Measurements from ENCODE around the gene TYRP1.

The TYRP1 gene

DNA sequence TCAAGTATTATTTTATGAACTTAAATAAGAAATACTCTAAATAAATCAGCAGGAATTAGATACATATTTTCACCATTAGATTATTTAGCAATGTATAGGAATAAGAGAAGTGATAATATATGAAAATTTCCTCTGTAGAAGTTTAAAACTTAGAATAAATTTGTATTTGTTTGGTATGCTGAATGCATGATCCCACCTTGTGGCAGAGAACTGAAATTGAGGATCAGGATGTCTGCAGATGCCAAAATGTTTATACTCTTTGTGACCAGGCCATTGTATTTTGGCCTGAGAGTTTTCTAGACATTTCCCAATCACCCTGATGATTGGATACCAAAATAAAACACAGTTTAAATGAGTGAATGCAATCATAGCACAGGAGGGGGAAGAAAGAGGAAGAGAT is 6.3 kb downstream of the TYRP1 start:
- Histone ChIP-seq H3K9me3 (replicated peaks; ENCODE audit: insufficient read depth, low read length) (no peaks in the 10 kb centered on the region), H2AFZ (ENCODE audit: low read length) (no peak overlapping the region), H3K9me2 (replicated peaks; ENCODE audit: insufficient read depth, low read length) (no peaks in the 10 kb centered on the region), H3K27me3 (replicated peaks; ENCODE audit: insufficient read depth, low read length) (no peaks in the 10 kb centered on the region), H3K4me3 (ENCODE audit: low read length) (no peak overlapping the region), H3K79me2 (ENCODE audit: low read length) (no peaks in the 10 kb centered on the region), H3K9ac (ENCODE audit: low read length) (no peak overlapping the region), H3K27ac (ENCODE audit: low read length) (no peak overlapping the region), H3K4me2 (ENCODE audit: low read depth, low read length) (no peak overlapping the region), H3K4me1 (ENCODE audit: low read length) (peaks cover 22% of the 10 kb centered on the region; the same call in 1 of the 2 replicates), H3K36me3 (replicated peaks; ENCODE audit: insufficient read depth, low read length) (no peaks in the 10 kb centered on the region), H4K20me1 (ENCODE audit: insufficient read depth, low read length) (no peaks in the 10 kb centered on the region), H3F3A (ENCODE audit: insufficient read depth, low read length) (no peaks in the 10 kb centered on the region)
- TF ChIP-seq CTCF (IDR thresholded peaks at IDR 0.05; ENCODE audit: low read length): no peak
- no peak for TF ChIP-seq EZH2phosphoT487 (IDR thresholded peaks at IDR 0.05; ENCODE audit: low read length)
- no peak for TF ChIP-seq EZH2 (optimal IDR thresholded peaks at IDR 0.05; ENCODE audit: low read depth, low read length)
- no peak for DNase-seq

GRCh38 chr9:12701126-12701525 is 7.9 kb downstream of the TYRP1 start:
- Histone ChIP-seq H3K9me3 (replicated peaks; ENCODE audit: insufficient read depth, low read length) (no peaks in the 10 kb centered on the region), H3K36me3 (replicated peaks; ENCODE audit: insufficient read depth, low read length) (no peaks in the 10 kb centered on the region), H2AFZ (ENCODE audit: low read length) (no peak overlapping the region), H3K27me3 (replicated peaks; ENCODE audit: insufficient read depth, low read length) (no peaks in the 10 kb centered on the region), H3K4me1 (ENCODE audit: low read length) (peaks cover 14% of the 10 kb centered on the region; the same call in 1 of the 2 replicates), H3K9ac (ENCODE audit: low read length) (no peak overlapping the region), H4K20me1 (ENCODE audit: insufficient read depth, low read length) (no peaks in the 10 kb centered on the region), H3K4me2 (ENCODE audit: low read depth, low read length) (no peak overlapping the region), H3K79me2 (ENCODE audit: low read length) (no peaks in the 10 kb centered on the region), H3K4me3 (ENCODE audit: low read length) (no peak overlapping the region), H3K27ac (ENCODE audit: low read length) (no peak overlapping the region), H3K9me2 (replicated peaks; ENCODE audit: insufficient read depth, low read length) (no peaks in the 10 kb centered on the region), H3F3A (ENCODE audit: insufficient read depth, low read length) (no peaks in the 10 kb centered on the region)
- DNase-seq: no peak
- no peak for TF ChIP-seq CTCF (IDR thresholded peaks at IDR 0.05; ENCODE audit: low read length)
- no peak for TF ChIP-seq EZH2phosphoT487 (IDR thresholded peaks at IDR 0.05; ENCODE audit: low read length)
- no peak for TF ChIP-seq EZH2 (optimal IDR thresholded peaks at IDR 0.05; ENCODE audit: low read depth, low read length)

DNA sequence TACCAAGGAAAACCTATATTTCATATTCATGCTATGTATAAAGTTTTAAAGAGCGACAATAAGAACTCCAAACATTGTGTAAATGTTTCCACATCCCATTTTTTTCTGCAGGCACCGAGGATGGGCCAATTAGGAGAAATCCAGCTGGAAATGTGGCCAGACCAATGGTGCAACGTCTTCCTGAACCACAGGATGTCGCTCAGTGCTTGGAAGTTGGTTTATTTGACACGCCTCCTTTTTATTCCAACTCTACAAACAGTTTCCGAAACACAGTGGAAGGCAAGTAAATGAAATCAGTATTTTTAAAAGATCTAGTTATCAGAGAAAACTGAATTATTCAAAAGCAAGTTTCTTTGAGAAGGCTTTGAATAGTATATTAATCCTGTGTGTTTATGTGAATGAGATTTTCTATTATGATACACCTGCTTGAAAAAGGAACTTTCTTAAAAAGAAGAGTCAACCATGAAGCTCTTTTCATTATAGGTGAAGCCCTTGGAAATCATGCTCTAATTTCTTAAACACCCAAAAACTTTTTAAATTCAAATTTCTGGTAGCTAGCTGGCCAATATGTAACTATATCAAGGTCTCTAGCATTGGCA is 9.1 kb downstream of the TYRP1 start:
- TF ChIP-seq CTCF (IDR thresholded peaks at IDR 0.05; ENCODE audit: low read length) (no peak), EZH2phosphoT487 (IDR thresholded peaks at IDR 0.05; ENCODE audit: low read length) (no peak), EZH2 (optimal IDR thresholded peaks at IDR 0.05; ENCODE audit: low read depth, low read length) (no peak)
- Histone ChIP-seq H3K4me3 (ENCODE audit: low read length) (no peak overlapping the region), H3K27ac (ENCODE audit: low read length) (no peak overlapping the region), H4K20me1 (ENCODE audit: insufficient read depth, low read length) (no peaks in the 10 kb centered on the region), H3K79me2 (ENCODE audit: low read length) (no peaks in the 10 kb centered on the region), H3K4me1 (ENCODE audit: low read length) (0 out of 2 replicates have a peak, but pooled peaks cover 7% of the 10 kb centered on the region), H3K9me2 (replicated peaks; ENCODE audit: insufficient read depth, low read length) (no peaks in the 10 kb centered on the region), H3K9ac (ENCODE audit: low read length) (no peak overlapping the region), H3F3A (ENCODE audit: insufficient read depth, low read length) (no peaks in the 10 kb centered on the region), H3K36me3 (replicated peaks; ENCODE audit: insufficient read depth, low read length) (no peaks in the 10 kb centered on the region), H2AFZ (ENCODE audit: low read length) (no peak overlapping the region), H3K9me3 (replicated peaks; ENCODE audit: insufficient read depth, low read length) (no peaks in the 10 kb centered on the region), H3K4me2 (ENCODE audit: low read depth, low read length) (no peak overlapping the region), H3K27me3 (replicated peaks; ENCODE audit: insufficient read depth, low read length) (no peaks in the 10 kb centered on the region)
- no peak for DNase-seq

Measured in MM.1S (cell line).